Muscle of arm (tissue), 12 donors: Measurements from ENCODE around the gene RNF135. TPM values are rescaled to one million over a fixed set of nuclear protein-coding genes. Genes with fewer than 3 reads are reported as not detected.
"Not testable (repeated sequence)": the region's sequence is repeated elsewhere in the genome, so short reads cannot be mapped to it uniquely, and the experiment has no call there.

Experiments used
- DNase-seq: peaks from one replicate; pipeline ENCODE4 v3.0.0-alpha.2; 2013
- polyA plus RNA-seq, 12 donors: library from polyadenylated mRNA; unstranded; fragments of 120-200 nt; gene quantifications; one replicate each; pipeline ENCODE4 v1.2.1, GENCODE V29; 2013; ENCODE audit not compliant: insufficient read length in 12 of 12

Gene RNF135
- polyA plus RNA-seq, 12 donors = 3.7 to 13.8 (median 9.4) TPM; not detected in 1

DNA sequence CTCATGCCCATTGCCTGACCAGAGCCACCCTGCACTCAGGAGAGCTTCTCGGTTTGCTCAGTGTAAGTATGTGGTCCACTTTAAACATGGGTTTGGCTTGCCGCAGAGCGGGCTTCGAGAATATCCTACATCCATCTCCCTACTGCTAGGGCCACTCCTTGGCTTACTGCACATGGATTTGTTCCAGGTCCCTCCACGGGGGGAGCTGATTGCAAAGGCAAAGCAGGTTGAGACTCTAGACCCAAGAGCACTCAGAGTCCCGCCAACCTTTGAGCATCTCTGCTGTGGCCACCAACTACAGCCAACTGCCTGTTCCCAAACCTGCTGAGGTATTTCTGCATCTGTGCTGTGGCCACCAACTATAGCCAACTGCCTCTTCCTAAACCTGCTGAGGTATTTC, 26.4 kb downstream of the RNF135 start:
- no peak for DNase-seq

DNA sequence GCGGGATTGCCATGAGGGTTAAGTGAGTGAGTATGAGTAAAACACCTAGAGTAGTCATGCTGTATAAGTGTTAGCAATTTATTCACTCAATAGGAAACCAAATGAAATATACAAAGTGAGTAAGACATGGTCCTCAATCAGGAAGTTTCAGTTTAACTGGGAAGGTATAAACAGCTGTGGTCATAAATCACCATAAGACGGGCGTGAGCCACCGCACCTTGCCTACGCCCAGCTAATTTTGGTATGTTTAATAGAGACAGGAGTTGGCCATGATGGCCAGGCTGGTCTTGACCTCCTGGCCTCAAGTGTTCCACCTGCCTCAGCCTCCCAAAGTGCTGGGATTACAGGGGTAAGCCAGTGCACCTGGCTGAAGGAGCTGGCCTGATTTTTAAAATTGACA, 27.0 kb downstream of the RNF135 start:
- DNase-seq = no peak

DNA sequence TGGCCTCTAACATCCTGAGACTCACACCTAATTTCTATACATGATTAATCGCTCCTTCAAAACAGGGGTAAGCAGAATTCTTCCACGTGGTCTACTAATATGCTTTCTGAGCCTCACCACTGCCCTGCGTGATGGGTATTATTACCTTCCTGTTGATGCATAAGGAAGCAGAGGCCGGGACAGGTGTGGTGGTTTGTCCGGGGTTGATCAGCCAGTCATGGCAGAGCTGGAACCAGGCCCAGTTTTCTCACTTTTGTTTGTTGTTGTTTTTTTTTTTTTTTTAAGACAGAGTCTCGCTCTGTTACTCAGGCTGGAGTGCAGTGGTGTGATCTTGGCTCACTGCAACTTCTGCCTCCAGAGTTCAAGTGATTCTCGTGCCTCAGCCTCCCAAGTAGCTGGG, 31.2 kb downstream of the RNF135 start:
- no peak for DNase-seq

DNA sequence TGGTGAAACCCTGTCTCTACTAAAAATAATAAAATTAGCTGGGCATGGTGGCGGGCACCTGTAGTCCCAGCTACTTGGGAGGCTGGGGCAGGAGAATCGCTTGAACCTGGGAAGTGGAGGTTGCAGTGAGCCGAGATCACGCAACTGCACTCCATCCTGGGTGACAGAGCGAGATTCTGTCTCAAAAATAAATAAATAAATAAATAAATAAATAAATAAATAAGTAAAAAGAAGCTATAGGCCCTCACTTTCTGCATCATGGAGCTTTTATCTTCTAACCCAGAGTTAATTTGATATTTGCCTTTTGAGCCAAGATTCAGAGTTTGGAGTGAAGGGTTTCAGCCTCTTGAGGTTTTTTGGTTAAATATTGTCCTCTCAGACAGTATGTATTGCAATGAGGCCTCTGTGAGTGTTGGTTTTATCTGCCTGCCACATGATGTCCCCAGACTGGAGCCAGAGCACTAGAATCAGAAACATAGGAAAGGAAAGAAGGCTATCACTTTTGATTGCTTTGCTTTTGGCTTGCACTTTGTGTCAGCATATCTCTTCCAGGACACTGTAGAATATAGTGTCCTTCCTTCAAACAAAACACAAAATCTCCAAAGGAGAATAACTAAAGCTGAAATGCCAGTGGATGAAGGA, 32.5 kb downstream of the RNF135 start:
- no peak for DNase-seq

DNA sequence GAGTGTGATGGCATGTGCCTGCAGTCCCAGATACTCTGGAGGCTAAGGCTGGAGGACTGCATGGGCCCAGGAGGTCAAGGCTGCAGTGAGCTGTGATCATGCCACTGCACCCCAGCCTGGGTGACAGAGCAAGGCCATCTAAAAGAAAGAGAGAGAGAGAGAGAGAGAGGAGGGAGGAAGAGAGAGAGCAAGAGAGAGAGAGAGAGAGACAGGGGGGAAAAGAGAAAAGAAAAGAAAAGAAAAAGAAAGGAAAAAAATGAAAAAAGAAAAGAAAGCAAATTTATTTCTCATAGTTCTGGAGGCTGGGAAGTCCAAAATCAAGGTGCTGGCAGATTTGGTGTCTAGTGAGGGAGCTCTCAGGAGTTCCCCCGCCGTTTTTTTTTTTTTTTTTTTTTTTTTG, 33.3 kb downstream of the RNF135 start:
- DNase-seq = no peak

DNA sequence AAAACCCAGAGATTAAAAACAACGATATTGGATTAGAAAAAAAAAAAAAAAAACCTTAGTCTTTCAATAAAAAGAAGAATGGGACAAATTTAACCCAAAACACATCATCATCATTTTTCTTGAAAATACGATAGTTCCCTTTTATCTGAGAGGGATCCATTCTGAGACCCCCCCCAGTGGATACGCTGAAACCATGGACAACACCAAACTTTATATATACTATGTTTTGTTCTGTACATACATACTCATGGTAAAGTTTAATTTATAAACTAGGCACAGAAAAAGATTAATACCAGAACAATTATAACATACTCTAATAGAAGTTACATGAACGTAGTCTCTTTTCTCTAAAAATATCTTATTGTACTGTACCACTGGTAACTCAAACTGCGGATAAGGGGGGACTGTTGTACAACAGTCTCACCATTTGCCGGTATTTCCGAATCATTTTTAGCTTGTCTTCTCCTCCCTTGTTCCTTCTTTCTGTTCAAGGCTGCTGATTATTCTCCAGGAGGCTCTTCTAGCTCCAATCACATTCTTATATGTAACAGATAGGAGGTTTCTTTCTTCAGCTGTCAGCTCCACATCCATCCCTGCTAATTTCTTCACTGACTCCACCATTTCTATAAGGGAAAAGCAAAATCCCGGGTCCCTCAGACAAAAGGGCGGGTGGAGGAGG, 37.0 kb downstream of the RNF135 start:
- DNase-seq = no peak

DNA sequence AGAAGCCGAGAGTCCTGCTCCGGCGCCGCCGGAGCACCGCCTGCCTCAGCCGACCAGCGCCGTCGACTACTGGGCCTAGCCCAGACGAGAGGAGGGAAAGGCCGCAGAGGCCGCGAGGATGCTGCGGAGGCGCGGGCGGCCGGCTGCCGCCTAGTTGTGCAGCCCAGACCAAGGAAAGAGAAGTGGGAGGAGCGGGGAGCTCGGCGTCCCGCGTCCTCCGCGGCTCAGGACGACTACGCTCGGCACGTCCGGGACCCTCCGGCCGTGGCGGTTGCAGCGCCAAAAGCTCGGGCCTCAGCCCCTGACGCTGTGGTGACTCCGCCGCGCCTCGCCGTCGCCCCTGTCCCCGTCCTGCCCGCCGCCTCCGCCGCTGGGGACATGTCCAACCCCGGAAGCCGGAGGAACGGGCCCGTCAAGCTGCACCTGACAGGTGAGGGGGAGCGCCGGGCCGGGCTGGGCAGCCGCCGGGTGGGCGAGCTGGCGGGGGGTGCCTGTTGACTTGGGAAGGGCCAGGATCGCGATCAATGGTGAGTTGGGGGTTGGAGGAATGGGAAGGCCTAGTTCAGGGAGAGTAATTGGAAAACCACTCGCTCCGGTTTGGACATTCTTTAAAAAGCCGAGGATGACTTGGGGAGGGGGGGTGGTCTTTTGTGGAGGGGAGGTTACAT, 37.7 kb downstream of the RNF135 start:
- peak; percentile 66 for DNase-seq

DNA sequence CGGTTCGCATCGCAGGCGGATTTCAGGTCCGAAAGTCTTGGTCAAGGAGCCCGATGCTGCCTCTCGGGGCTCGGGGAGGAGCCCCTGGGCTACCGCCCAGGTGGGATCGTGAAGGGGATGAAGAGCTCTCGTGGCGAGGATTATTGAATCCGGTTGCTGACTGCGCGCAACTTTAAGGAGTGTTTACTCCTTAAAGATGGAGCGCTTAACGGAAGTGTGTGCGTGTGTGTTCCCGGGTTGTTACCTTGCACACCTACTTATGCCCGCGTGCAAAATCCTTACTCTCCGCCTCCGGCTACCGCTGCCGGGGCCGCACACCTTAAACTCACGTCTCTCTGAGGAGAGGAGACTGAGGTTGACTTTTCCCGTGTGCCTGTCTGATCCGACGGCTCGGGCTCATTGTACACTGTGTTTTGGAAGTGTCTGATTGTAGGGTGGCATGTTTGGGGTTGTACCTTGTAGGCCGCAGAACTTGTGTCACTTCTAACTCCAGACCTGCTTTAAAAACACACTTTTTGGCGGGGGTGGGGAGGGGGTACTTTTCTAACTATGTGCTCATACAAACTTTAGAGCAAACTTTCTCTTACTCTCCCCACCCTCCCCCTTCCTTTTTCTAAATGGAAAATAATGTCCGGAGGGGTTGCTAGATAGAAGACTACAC, 38.3 kb downstream of the RNF135 start:
- not testable (repeated sequence) for DNase-seq

DNA sequence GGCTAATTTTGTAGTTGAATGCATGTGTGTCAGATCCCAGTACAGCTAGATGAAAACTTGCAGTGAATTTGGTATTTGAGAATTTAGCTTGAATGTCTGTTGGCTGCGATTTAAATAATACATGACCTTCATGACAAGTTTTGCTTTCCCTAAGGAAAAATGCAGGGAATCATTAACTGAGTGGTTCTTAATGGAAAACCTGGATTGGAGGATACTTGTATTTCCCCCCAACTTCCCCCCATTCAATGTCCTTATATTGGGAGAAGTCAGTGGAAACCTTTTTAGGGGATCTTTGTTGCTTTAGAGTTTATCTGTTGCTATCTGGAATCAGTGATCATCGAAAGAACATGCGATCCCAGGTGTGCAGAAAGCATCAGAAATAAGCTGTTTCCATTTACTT, 39.2 kb downstream of the RNF135 start:
- not testable (repeated sequence) for DNase-seq

DNA sequence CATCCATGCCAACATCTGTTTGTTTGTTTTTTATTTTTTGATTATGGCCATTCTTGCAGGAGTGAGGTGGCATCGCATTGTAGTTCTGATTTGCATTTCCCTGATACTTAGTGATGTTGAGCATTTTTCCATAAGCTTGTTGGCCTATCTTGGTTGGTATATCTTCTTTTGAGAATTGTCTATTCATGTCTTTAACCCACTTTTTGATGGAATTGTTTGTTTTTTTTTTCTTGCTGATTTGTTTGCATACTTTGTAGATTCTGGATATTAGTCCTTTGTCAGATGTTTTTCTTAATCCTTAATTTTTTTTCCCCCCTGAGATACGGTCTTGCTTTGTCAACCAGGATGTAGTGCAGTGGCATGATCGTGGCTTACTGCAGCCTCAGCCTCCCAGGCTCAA, 43.0 kb downstream of the RNF135 start:
- no peak for DNase-seq

DNA sequence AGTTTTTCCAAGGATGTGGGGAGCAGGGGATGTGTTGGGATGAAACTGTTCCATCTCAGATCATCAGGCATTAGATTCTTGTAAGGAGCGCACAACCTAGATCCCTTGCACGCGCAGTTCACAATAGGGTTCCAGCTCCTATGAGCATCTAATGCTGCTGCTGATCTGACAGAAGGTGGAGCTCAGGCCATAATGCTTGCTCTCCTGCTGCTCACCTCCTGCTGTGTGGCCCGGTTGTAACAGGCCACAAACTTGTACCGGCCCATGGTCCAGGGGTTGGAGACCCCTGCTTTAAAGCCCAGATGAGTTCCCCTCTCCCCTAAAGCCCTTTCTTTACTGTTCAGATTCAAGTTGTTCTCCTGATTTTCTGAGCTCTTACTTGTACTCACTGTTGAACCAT, 44.8 kb downstream of the RNF135 start:
- no peak for DNase-seq

DNA sequence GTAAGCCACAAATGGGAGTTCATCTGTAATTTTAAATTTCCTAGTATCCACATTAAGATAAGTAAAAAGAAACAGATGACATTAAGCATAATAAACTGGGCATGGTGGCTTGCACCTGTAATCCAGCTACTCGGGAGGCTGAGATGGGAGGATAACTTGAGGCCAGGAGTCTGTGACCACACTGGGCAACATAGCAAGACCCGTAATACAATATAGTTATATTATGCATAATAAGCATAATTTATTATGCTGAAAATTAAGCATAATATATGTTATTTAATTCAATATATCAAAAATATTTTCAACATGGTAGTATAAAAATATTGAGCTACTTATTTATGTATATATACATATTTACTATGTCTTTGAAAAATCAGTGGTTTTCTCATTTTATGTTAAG, 48.2 kb downstream of the RNF135 start:
- DNase-seq = no peak

DNA sequence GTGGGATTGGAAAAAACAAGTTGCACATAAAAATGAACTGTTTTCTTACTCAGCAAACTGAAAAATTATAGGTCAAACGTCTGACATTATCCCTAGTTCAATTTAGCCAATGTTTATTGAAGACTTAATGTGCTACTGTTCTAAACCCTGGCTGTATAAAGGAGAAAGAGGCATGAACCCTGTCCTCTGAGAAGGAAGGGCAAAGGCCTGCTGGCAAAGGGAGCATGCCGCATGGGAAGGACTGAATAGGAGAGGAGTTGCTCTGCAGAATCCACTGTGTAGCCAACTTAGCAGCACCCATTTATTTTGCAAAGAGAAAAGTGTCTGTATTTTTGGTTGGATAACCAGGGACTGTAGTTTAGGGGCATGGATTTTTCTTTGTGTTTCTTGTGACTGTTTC, 52.3 kb downstream of the RNF135 start:
- DNase-seq = not testable (repeated sequence)

DNA sequence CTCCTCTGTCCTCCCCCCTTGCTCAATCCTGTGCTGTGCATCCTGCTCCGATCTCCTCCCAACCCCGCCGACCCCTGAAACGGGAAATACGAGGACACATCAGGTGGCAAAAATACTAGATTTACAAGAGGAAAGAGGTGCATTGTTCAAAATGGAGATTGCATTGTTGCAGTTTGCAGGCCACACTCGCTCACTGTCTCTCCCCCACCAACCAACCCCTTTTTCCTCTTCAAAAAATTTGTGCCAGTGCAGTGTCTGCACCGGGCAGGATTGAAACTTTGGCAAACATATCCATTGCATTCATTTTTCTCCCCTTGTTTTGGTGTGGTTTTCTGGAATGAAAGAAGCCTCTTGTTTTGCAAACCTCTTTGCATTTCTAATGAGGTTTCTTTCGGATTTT, 61.0 kb downstream of the RNF135 start:
- DNase-seq = no peak

DNA sequence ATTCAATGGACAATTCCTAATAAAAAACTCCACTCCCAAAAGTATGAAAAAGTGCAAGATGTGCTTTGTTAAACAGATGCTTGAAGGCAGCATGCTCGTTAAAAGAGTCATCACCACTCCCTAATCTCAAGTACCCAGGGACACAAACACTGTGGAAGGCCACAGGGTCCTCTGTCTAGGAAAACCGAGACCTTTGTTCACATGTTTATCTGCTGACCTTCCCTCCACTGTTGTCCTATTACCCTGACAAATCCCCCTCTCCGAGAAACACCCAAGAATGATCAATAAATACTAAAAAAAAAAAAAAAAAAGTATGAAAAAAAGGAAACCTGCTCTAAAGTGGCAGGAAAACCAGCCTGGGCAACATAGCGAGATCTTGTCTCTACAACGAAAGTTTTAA, 64.8 kb downstream of the RNF135 start:
- not testable (repeated sequence) for DNase-seq

DNA sequence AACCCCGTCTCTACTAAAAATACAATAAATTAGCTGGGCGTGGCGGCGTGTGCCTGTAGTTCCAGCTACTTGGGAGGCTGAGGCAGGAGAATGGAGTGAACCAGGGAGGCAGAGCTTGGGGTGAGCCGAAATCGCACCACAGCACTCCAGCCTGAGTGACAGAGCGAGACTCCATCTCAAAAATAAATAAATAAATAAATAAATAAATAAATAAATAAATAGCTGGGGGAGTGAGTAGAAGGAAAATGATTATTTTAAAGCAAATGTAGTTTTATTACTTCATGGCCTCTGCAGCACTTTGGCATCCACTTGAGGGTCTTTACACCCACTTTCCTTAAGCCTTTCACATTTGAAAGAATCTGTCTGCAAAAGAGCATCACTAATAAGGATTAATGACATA, 70.0 kb downstream of the RNF135 start:
- not testable (repeated sequence) for DNase-seq

DNA sequence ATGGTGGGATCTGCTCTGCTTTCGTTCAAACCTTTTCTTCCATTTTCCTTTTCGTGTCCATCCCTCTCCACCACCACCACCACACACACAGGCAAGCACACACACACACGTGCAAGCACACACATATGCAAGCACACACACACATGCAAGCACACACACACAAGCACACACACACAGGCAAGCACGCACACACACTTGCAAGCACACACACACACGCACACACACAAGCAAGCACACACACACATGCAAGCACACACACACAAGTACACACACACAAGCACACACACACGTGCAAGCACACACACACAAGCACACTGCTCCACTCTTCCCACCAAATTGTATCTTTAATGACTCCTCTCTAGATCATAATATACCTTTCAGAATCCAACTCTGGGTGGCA, 71.5 kb downstream of the RNF135 start:
- DNase-seq = not testable (repeated sequence)

DNA sequence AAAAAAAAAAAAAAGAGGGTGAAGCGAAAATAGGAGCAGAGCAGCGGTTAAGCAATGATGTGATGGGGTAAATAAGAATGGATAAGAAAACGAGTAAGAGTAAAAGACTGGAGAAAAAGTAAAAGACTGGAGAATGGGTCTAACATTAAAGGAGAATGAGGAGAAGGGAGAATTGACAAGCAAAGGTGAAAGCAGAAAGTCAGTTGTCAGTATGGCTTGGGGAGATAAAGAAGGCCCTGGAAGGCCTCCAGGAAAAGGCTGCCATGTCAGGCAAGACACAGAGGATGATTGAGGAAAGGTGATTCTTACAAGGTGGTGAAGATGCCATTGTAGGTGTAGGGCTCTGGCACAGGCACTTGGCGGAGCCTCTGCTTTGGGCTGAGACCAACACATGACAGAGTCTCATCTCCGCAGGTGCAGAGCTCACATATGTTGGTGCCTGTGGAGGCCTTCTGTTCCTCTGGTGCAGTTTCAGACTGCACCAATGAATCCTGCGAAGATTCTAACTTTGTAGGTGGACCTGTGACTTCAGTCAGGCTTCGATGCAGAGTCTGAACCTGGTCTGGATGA, 76.1 kb downstream of the RNF135 start:
- DNase-seq = not testable (repeated sequence)

DNA sequence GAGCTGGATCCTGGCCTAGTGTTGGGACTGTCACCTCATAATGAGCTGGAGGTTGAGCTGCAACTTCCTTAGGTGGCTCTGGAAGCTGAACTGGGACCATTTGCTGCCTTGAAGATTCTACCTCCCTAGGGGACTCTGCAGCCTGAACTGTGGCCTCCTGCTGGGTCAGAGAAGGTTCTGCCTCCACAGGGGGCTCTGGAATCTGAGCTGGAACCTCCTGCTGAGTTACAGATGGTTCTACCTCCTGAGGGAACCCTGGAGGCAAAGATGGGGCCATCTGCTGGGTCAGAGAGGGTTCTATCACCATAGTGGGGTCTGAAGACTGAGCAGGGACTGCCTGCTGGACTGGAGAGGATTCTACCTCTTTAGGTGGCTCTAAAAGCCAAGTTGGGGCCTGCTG, 77.3 kb downstream of the RNF135 start:
- no peak for DNase-seq

DNA sequence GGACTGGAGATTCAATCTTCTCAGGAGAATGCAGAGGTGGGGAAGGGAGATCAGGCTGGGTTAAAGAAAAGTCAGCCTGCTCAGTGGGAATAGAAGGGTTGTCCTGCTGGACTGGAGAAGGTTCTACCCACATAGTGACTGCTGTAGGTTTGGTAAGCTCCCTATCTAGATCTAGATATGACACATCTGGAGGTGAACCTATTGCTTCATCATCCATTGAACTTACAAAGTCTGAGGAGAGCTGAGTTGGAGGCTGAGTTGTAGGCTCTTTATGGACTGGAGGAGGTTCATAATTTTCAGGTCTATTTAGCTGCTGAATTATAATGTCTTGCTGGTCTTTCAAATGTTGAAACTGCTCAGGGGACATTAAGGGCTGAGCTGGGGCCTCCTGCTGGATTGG, 77.9 kb downstream of the RNF135 start:
- DNase-seq = no peak
